Measurements from ENCODE around the gene PURA.

- TF ChIP-seq POLR2AphosphoS5 (IDR thresholded peaks at IDR 0.05; ENCODE audit: low read depth, low read length) (no peak), POLR2A (IDR thresholded peaks at IDR 0.05; ENCODE audit: low read depth, low read length) (no peak)
Observed at GRCh38 chr5:140109018-140109758, 4.7 kb upstream of the PURA start.
